HepG2 (cell line): ENCODE measurements around the gene MOK. TPM values are rescaled to one million over a fixed set of nuclear protein-coding genes. Genes with fewer than 3 reads are reported as not detected.

Source experiments
- HDAC1 ChIP-seq: sonication (generic); formaldehyde crosslinking; IDR thresholded peaks from 2 replicates; pipeline ENCODE4 v1.5.1; 2020; ENCODE audit warnings: mild to moderate bottlenecking, missing genetic modification reagents
- KDM2A ChIP-seq: sonication (generic); formaldehyde crosslinking; IDR thresholded peaks from 2 replicates; pipeline ENCODE4 v1.4.0; 2020; ENCODE audit warnings: low read depth, missing genetic modification reagents, borderline replicate concordance
- MAFF ChIP-seq: IDR thresholded peaks from 2 replicates; pipeline ENCODE4 v1.6.1; 2011; ENCODE audit warnings: low read depth, low read length, improper control_type of control experiment
- TCF7L2 ChIP-seq: IDR thresholded peaks from 2 replicates; pipeline ENCODE4 v1.6.1; 2011; ENCODE audit warnings: mild to moderate bottlenecking, low read depth, low read length, moderate library complexity
- polyA plus RNA-seq, 8 experiments: library from polyadenylated mRNA; depleted of rRNA in 3 of 8; stranded (reverse) in 7 of 8; unstranded in 1 of 8; fragments of >200 nt; fragmentation: Illumina TruSeq in 4 of 8; extraction: Trizol in 4 of 8; gene quantifications; 2 replicates each; pipeline versions ENCODE4 v1.2.1 to v1.2.3, GENCODE V29; 2011 to 2016; ENCODE audit warnings: low read depth in 4 of 8, missing spikeins in 1 of 8, mixed read lengths in 1 of 8; ENCODE audit not compliant: insufficient read depth in 1 of 8
- total RNA-seq, 5 experiments: library from RNA; depleted of rRNA; stranded (reverse); fragments of >200 nt; fragmentation: Illumina TruSeq; extraction: Trizol; gene quantifications; 2 replicates each; pipeline ENCODE4 v1.2.3, GENCODE V29; 2016; ENCODE audit warnings: low read depth in 1 of 5
- TF ChIP-seq, protein P1 (sequence below), 2 experiments: sonication (generic) in 1 of 2; formaldehyde crosslinking in 1 of 2; IDR thresholded peaks; 2 replicates each; pipeline versions ENCODE4 v1.6.1 to v1.9.0; 2014 to 2022; ENCODE audit warnings: antibody characterized with exemption in 1 of 2, borderline replicate concordance in 1 of 2, inconsistent platforms in 1 of 2, low read depth in 1 of 2, missing genetic modification reagents in 1 of 2
- TF ChIP-seq, protein P2 (sequence below): sonication (generic); formaldehyde crosslinking; IDR thresholded peaks from 2 replicates; pipeline ENCODE4 v1.4.0; 2020; ENCODE audit warnings: missing genetic modification reagents

The MOK gene
- total and polyA plus RNA-seq, 2 of the 13 experiments (the other 11 are each of a cell fraction or from before 2014, with no cell fraction given), result 15.3 to 16.9 TPM

DNA sequence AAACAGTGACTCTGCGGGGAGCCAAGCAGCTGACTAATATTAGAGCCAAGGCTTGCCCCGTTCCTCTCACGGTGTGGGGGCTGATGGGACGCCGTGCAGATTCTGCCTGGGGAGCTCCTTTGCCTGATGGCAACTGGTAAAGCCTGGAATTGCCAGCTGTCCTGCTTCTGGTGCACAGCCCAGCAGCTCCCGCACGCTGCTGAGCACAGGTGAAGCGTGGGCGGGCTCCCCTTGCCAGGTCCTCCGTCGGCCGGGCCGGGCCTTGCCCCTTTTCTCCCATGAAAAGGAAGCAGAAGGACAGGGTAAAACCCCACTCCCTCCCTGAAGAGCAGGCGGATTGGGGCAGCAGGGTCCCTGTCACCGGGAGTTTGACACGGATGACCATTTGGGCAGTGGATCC, 86.3 kb downstream of the MOK start (continued):
- TF ChIP-seq, protein P1, sequence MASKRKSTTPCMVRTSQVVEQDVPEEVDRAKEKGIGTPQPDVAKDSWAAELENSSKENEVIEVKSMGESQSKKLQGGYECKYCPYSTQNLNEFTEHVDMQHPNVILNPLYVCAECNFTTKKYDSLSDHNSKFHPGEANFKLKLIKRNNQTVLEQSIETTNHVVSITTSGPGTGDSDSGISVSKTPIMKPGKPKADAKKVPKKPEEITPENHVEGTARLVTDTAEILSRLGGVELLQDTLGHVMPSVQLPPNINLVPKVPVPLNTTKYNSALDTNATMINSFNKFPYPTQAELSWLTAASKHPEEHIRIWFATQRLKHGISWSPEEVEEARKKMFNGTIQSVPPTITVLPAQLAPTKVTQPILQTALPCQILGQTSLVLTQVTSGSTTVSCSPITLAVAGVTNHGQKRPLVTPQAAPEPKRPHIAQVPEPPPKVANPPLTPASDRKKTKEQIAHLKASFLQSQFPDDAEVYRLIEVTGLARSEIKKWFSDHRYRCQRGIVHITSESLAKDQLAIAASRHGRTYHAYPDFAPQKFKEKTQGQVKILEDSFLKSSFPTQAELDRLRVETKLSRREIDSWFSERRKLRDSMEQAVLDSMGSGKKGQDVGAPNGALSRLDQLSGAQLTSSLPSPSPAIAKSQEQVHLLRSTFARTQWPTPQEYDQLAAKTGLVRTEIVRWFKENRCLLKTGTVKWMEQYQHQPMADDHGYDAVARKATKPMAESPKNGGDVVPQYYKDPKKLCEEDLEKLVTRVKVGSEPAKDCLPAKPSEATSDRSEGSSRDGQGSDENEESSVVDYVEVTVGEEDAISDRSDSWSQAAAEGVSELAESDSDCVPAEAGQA (IDR thresholded peaks at IDR 0.05; ENCODE audit: low read depth), result no peak
- TF ChIP-seq, protein P1 (CRISPR knock-in tag; IDR thresholded peaks at IDR 0.05; ENCODE audit: borderline replicate concordance), result no peak
- TF ChIP-seq MAFF (no peak), HDAC1 (CRISPR knock-in tag) (no peak), KDM2A (CRISPR knock-in tag) (no peak), TCF7L2 (no peak)
- TF ChIP-seq, protein P2, sequence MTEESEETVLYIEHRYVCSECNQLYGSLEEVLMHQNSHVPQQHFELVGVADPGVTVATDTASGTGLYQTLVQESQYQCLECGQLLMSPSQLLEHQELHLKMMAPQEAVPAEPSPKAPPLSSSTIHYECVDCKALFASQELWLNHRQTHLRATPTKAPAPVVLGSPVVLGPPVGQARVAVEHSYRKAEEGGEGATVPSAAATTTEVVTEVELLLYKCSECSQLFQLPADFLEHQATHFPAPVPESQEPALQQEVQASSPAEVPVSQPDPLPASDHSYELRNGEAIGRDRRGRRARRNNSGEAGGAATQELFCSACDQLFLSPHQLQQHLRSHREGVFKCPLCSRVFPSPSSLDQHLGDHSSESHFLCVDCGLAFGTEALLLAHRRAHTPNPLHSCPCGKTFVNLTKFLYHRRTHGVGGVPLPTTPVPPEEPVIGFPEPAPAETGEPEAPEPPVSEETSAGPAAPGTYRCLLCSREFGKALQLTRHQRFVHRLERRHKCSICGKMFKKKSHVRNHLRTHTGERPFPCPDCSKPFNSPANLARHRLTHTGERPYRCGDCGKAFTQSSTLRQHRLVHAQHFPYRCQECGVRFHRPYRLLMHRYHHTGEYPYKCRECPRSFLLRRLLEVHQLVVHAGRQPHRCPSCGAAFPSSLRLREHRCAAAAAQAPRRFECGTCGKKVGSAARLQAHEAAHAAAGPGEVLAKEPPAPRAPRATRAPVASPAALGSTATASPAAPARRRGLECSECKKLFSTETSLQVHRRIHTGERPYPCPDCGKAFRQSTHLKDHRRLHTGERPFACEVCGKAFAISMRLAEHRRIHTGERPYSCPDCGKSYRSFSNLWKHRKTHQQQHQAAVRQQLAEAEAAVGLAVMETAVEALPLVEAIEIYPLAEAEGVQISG (CRISPR knock-in tag), result no peak
